HG03139 (cell line): ENCODE data around the gene RALGPS1.

Experiments used
- ATAC-seq: cut with Tn5 transposase; IDR thresholded peaks from one replicate; pipeline ENCODE4 v1.9.1; 2021; ENCODE audit not compliant: unreplicated experiment

Gene RALGPS1

DNA sequence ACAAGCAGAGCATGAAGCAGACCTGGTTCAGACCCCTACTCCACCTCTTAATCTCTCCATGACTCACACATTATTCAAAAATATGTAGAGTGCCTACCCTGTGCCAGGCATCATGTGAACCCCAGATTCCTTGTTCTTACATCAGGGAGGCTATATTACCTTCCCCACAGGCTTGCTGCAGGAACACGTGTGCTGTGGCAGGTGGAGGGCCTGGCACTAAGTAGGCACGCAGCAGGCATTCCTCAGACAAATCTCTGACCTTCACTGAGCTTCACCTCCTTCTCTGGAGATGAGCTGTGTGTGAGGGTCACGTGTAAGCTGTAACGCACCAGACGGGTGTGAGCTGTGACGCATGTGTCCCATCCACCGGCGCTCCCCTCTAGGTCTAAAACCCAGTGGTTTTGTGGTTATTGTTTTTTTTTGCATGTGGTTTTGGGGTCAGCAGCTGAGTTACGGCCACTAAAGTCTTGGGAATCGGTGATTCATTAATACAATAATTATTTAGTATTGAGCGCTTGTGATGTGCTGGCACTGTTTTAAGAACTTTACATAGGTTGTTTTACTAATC is 177.5 kb downstream of the RALGPS1 start:
- ATAC-seq, result no peak

DNA sequence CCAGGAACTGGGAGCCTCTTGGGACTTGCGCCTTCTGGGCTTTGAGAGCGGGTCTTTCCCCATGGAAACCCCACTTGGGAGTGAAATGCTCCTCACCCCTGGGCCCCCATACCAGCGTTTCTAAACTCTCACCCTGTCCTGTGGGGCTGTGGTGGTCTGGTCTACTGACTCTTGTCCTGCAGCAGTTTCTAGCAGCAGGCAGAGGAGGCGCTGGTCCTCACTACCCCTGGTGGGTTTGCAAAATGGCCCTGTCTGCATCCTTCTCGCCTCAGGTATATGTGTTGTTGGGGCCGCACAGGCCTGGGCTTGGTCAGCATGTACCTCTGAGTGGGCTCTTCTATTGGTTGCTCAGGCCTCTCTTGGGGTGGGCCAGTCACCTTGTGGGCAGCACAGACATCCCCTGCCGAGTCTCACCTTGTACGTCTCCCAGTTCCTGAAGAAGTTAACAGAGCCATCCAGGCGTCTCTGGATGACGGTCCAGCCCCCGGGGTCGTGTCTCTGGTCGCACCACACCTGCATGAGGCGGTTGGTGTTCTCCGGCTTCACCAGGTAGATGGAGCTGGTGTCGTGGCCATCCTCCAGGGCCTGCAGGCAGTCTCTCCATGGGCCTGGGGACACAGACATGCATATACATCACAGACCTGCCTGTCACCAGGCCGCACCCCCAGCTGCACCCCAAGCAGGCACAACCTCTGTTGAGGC is 178.9 kb downstream of the RALGPS1 start:
- no peak for ATAC-seq

DNA sequence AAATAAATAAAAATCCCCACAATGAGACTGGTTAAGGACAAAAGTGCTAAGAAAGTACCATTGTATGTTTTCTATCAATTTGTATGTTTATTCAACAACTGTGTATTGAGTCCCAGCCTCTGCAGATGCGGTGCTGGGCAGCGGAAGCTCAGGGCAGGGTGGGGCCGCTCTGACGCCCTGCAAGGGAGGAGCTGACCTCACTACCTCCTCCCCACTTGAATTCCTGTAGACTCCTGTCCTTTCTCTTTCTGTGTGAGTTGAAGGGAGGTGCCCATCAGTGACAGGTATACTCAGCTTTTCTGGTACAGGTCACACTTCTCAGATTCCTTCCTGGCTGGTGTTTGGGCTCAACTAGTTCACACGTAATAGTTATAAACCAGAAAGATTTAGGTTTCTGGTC is 180.8 kb downstream of the RALGPS1 start:
- no peak for ATAC-seq

DNA sequence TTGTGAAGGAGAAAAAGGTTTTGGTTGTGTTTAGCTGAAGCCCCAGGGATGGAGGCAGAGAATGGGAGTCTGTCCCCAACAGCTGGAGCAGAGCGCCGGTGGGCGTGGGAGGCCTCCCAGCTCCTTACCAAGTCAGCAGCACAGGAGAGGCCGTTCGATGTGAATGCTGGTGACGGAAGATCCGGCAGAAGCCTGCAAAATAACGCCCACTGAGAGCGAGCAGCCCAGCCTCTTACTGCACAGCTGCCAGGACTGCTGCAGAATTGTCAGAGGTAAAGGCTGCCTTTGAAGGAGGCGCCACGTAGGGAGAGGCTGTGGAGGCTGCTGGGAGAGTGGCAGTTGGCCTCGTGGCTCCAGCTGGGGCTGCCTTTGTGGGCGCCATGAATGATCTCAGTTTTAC is 181.6 kb downstream of the RALGPS1 start:
- ATAC-seq, result no peak

DNA sequence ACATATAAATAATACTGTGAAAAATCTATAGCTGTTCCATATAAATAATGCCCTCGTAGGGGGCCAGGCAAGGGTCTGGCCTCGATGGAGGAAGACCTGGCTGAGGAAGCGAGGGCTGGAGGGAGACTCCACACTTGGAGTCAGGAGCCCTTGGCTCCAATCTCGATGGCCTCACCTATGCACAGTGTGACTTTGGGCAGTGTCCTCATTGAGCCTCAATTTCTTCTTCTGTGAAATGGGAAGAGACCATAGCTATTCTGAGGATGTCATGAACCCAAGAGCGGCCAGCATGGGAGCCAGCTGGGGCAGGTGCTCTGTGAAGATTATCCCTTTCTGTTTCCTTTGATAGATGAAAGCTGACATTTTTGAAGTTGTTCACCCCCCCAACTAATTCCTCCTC is 183.1 kb downstream of the RALGPS1 start:
- no peak for ATAC-seq

DNA sequence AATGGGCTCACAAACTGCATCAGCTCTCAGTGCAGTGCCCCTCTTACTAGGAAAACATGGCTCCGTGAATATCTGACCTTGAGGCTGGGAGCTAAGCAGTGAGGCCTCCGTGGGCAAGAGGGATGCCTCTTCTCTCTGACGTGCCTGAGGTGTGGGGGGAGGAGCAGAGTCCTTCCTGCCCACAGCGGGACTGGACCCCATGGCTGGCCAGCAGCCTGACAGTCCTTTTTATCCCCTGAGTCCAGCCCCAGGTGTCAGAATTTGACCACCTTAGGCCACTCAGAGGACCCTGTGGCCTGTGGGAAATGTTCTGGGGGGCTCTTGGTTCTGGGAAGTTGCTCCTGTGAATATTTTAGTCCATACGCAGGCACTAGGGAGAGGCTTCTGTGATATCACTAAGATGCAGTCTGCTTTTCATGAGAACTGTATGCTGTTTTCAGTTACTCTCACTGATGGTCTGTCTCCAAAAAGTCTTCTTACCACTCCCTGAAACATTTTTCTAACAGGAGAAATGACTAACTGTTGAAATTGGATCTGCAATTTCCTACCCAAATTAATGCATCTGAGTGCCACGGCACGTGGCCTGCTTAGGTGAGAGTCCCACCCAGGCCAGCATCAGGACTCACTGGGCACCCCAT is 184.5 kb downstream of the RALGPS1 start:
- no peak for ATAC-seq

DNA sequence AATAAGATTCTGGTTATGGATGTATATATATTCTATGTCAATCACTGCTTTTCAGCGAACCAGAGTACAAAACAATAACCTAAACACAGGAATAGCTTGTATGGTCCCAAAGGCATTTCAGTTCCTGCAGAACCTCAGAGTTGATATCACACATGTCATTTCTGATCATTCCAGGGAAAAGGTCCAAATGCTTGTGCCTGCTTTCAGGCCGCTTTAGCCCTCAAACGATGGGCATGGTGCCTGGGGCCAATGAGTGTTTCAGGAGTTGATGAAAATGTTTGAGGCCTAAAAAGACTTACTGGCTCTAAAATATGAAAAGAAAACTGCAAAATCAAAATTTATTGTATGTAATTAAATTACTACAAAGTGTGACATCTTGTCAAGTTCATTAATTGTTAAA is 185.1 kb downstream of the RALGPS1 start:
- ATAC-seq, result no peak

DNA sequence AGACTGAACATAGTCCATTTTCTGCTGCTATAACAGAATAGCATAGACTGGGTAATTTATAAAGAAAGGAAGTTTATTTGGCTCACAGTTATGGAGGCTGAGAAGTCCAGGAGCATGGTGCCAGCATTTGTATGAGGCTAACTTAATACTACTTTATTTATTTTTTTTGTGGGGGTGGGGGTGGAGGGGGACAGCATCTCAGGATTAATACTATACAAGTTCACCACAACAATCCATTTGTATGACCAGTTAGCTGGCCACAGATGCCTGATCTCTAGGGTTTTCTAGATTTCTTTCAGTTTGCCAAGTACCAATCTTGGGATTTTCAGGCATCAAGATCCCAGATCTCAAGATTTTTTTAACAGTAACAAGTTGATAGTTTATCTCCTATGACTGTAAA is 187.6 kb downstream of the RALGPS1 start:
- ATAC-seq, result no peak

DNA sequence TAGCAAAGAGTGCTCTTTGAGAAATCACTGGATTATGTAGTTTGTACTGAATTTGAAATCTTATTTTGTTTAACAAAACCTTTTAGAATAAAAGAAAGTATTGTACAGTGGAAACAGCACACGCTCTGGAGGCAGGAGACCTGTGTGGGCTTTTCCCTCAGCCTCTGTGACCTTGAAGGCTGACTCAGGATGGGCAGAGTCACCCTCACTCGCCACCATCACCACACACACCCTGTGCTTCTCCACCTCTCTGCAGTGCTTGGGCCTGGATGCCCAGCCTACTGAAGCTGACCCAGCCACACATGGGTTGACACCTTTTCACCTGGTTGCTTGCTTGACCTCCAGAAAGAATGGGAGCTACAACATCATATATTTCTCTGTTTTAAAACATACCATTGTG is 188.2 kb downstream of the RALGPS1 start:
- ATAC-seq, result no peak

DNA sequence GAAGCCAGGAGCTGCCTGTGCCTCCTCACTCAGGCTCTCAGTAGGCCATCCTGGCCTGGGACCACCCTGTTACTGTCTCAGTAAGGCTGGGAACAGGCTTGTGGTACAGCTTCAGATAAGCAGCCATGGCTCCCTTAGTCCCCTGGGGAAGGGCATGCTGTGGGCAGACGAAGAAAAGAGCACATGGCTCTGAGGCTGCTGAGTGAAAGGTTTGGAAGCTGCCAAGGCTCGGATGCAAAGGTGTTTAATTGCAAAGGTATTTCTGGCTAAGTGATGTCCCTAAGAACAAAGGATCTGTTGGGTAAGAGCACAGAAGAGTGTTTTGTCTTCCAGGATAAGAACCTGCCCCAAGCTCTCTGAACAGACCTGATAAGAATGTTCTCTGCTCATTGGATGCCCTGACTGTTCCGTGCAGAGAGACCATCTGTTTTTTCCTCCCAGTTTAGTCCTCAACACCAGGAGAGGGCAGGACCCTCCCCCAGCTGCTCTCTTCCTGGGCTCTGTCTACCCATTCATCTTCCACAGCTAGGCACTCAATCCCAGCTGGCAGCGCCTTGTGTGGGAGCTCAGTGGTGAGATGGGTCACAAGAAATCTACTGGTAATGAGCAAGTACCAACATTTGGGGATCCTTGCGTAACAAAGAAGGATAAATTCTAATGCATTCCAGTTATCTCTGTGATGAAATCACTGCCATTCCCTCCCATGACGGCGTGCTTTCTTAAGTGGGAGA is 190.2 kb downstream of the RALGPS1 start:
- ATAC-seq, result no peak

DNA sequence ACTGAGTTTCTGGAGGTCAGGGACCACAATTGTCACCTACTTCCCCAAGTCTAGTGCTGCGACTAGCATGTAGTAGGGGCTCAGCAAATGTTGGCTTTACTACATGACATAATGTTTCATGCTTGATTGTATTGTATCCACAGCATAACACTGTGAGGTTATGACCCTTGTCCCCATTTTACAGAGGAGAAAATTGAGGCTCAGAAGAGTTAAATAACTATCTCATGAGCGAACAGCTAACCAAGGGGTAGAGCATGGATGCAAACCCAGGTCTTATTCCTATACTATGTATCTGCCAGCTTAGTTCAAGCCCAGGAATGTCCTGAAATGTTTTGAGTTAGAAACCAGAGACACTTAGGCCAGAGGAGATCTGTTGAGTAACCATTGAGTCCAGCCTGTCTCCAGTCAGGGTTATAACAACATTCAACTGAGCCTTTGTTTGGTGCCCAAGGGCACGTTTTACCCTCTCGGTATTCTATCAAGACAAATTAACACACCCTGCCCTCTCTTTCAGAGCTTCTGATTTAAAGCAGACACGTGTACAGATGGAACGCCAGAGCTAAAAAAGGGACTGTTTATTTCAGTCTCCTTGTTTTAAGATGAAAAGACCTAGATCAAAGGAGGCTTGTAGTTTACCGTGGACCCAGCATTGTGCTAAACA is 191.4 kb downstream of the RALGPS1 start:
- no peak for ATAC-seq

DNA sequence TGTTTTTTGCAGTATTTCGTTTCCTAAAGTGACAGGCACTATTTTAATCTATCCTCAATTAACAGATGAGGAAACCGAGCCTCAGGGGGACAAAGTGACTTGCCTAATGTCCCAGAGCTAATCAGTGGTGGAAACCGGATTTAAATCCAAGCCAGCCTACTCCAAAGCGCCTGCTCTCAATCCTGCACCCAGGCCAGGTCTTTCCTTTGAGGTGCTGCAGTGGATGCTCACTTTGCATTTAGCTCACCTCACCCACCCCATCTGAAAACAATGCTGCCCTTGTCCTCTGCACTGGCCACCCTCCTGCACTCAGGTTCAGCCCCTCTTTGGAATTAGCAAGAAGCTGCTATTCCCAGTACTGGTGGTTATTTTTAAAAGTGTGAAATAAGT is 191.9 kb downstream of the RALGPS1 start:
- ATAC-seq, result no peak

DNA sequence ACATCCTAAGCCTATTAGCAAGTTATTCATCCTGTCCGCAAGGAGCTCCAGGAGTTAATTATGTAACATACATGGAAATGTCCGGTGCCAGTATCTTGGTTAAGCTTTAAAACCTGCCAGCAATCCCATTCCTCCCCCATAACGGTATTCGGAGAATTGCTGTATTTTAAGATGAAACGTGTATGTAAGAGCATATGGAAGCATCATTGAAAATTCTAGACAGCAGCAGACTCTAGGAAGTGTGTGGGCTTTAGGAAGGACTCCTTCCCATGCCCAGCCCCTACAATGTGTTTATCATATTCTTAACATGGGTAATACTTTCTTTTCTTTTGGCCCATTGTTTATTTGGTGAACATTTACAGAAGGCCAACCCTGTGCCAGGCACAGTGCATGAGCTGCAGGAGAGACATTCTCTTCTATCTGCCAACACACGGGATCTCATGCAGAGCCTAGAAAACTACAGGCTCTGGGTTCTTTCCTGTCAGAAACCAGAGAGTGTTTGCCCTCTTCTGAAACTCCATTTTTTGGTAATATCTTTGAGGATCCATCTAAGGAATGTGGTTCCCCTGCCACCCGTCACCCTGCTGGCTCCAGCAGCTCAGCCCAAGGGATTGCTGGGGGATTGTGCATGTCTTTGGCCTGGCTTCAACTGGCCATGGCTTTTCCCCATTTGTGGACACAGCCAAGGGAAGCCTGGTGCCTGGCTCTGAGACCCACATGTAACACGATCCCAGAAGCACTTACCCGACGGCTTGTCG is 192.8 kb downstream of the RALGPS1 start:
- ATAC-seq, result no peak

DNA sequence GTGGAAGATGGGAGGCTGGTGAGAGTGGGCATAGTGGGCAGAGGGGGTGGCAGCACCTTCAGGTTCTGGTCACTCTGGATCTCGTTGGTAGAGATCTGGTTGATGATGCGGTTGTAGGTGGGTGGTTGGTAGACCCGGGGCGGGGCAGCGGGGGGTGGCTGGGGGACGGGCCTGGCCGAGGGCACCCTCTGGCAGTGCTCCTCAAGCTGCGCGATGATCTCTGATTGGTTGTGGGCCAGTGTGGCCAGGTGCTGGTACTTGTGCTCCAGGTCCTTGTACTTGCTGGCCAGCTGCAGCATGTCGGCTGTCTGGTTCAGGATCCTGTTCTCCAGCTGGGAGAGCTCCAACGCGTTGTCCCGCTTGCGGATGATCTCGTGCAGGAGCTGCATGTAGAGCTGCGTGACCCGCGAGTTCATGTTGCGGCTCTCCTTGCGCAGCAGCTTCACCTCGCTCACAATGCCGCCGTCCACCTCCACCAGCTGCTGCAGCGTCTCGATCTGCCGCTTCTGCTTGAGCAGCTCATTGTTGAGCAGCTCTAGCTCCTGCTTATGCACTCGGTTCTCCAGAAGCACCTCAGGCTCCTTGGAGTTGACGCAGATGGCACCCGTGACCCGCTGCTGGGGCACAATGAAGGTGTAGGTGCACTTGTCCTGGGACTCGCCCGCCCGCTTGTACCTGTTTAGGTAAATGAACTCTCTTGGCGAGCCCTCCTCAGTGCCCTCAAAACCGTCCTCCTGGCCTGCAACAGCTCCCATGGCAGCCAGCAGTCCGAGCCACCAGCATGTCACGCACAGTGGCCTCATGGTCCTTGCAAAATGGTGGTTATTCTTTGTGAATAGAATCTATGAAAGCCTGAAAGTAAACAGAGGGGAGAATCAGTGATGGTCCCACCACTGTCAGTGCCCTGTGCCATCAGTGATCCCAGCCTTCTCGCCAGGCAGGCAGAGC is 193.6 kb downstream of the RALGPS1 start:
- ATAC-seq, result no peak

DNA sequence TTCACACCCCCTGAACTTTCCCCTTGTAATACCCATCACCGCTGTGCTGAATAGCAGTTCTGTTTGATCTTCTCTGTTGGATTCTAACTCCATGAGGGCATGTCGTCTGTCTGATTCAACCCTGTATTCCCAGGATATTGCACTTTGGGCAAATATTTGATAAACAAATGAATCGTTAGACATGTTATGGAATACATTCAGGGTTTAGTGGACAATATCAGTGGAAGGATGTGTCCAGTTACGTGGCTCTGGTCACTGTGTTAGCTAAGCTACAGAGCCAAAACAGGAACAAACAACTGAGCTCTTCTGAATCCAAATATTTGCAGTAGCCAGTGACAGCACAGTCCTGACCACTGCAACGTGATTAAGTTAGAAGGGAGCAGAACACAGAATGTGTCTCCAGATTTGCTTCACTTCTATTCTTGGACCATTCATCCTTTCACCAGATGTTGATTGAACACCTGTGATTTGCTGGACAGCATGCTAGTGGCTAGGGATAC is 194.7 kb downstream of the RALGPS1 start:
- no peak for ATAC-seq

DNA sequence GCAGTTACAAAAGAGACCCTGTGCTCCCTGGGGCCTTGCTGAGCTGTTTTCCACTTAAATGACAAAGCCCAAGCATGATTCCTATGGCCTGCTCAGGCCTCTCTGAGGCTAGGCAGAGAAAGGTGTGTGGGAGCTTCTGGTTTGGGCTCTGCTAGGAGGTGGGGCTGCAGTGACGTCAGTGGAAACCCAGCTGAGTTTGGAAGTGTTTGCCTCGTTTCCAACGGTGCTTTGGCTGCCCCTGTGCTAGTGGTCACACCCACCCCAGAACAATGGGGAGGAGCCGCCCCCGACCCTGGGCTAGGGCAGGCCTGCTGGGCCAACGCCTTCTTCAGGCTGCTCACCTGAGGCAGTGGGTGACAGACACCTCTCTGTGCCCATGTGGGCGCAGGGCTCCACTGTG is 197.5 kb downstream of the RALGPS1 start:
- ATAC-seq, result no peak

DNA sequence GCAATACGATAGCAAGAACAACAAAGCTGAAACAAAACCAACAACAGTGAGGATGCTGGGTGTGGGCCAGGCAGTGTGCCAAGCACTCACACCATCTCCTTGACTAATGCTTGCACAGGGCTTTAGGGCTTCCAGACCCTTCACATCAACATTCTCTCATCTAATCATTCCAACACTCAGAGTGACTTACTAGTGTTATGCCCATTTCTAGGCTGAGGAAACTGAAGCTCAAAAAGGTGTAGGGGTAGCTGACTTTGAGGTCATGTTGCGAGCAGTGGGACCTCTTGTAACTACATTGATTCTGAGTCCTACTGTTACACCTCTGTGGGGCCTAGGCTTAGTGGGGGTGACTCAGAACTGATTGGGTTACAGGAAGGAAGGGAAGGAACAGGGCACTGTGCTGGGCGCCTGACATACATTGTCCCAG is 198.2 kb downstream of the RALGPS1 start:
- no peak for ATAC-seq

DNA sequence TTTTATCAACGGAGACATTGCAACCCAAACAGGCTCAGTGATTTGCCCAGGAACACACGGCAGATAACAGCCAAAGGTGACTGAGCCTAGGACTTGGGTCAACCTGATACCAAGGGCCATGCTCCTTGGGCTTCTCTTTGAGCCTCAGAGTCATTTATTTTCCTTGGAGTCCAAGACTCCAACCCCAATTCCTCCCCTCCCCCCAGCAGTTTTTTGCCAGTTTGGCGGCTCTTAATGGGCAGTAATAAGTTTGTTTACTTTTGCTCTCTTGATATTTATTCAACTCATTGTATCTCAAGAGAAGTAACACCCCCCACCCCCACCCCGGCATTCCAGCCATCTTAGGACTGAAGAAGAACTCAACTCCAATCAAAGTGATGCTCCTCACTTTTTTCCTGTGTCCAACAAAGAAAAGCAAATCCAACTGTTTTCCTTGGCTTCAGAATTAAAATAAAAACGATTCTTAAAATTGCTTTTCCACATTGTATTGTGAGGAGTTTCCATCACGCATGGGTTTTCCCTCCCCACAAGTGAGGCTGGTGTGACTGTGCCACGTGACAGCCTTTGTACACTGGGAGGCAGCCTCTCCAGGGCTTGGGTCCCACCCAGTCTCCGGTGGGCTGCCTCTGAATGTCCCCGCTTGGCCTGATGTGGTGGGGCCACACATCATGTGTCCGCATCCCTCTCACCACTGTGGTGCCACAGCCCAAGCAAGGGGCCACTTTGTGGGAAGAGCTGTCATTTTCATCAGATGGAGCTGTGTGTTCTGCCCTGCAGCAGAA is 198.8 kb downstream of the RALGPS1 start:
- no peak for ATAC-seq

DNA sequence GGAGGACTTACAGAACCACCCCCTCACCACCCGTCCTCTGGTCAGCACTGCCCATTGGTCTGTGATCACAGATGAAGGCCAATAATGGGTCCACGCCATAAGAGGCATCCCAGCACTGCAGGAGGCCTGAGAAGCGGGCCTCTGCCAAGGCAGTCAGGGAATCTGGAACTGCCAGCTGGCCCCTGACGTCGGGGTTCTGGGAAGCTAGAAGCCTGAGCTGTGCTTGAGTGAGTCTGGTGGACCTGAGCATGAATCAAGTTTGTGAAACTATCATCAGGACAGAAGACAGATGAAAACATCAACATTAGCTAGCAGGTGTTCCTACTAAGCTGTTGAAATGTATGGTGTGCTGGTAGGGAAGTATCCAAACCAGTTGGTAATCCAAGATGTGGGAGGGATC is 200.0 kb downstream of the RALGPS1 start:
- ATAC-seq, result no peak
